ENCODE measurements around the gene PXDC1. TPM values are rescaled to one million over a fixed set of nuclear protein-coding genes. Genes with fewer than 3 reads are reported as not detected.

The PXDC1 gene
- total RNA-seq, 1 experiment from 2014 or later: 36.2 TPM

DNA sequence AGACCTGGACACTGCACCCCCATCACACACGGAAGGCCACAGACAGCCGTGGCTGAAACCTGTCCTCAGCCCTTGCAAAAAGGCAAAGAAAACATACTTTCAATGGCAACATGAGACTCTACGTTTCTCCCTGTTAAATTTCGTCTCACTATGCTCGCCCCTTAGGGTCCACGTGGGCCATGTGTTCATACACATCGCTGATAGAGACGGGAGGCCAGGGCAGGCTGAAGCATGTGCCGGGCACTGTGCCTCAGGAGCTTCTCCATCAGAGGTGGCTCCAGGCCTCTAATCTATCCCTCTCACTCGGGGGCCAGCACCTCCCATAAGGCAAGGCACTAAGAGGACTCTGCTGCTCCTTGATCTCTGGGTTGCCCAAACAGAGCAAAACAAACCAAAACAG lies 17.5 kb downstream of the PXDC1 start:
- in situ Hi-C loops (cut with HindIII; ENCODE audit: low pct_unique_long_range_greater_than_20kb, low sequenced_read_pairs) (no loop called here), intact Hi-C loops (cut with micrococcal nuclease; ENCODE audit: unreplicated experiment) (loop anchor here (10.0 kb wide), 1 partner anchor 279 kb away; the partner anchor contains the start of gene SLC22A23)
- Histone ChIP-seq H3K27me3 (ENCODE audit: control insufficient read depth, insufficient read depth, low read length) (no peaks in the 10 kb centered on the region), H3K4me3 (ENCODE audit: low read depth in 2 of 2, low read length in 2 of 2) (no peak overlapping the region), H3K4me1 (ENCODE audit: control insufficient read depth, insufficient read depth, low read length) (no peaks in the 10 kb centered on the region), H3K27ac (ENCODE audit: low read length) (no peak overlapping the region), H3K36me3 (ENCODE audit: control insufficient read depth, insufficient read depth, low read length) (no peaks in the 10 kb centered on the region), H3K9me3 (ENCODE audit: control insufficient read depth, insufficient read depth, low read depth, low read length) (peaks cover 5% of the 10 kb centered on the region; the same call in 1 of the 2 replicates)
- CTCF ChIA-PET: no interaction called here
- TF ChIP-seq TCF7L2 (IDR thresholded peaks at IDR 0.05; ENCODE audit: low read depth, low read length) (no peak), POLR2AphosphoS5 (IDR thresholded peaks at IDR 0.05; ENCODE audit: low read depth, low read length) (no peak), SIN3A (IDR thresholded peaks at IDR 0.05; ENCODE audit: borderline replicate concordance, insufficient read depth, low read depth, low read length) (no peak)
- TF ChIP-seq, protein P1, sequence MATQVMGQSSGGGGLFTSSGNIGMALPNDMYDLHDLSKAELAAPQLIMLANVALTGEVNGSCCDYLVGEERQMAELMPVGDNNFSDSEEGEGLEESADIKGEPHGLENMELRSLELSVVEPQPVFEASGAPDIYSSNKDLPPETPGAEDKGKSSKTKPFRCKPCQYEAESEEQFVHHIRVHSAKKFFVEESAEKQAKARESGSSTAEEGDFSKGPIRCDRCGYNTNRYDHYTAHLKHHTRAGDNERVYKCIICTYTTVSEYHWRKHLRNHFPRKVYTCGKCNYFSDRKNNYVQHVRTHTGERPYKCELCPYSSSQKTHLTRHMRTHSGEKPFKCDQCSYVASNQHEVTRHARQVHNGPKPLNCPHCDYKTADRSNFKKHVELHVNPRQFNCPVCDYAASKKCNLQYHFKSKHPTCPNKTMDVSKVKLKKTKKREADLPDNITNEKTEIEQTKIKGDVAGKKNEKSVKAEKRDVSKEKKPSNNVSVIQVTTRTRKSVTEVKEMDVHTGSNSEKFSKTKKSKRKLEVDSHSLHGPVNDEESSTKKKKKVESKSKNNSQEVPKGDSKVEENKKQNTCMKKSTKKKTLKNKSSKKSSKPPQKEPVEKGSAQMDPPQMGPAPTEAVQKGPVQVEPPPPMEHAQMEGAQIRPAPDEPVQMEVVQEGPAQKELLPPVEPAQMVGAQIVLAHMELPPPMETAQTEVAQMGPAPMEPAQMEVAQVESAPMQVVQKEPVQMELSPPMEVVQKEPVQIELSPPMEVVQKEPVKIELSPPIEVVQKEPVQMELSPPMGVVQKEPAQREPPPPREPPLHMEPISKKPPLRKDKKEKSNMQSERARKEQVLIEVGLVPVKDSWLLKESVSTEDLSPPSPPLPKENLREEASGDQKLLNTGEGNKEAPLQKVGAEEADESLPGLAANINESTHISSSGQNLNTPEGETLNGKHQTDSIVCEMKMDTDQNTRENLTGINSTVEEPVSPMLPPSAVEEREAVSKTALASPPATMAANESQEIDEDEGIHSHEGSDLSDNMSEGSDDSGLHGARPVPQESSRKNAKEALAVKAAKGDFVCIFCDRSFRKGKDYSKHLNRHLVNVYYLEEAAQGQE (IDR thresholded peaks at IDR 0.05; ENCODE audit: insufficient read depth in 1 of 2, low read depth in 2 of 2, low read length in 1 of 2): no peak
- TF ChIP-seq, protein P2, sequence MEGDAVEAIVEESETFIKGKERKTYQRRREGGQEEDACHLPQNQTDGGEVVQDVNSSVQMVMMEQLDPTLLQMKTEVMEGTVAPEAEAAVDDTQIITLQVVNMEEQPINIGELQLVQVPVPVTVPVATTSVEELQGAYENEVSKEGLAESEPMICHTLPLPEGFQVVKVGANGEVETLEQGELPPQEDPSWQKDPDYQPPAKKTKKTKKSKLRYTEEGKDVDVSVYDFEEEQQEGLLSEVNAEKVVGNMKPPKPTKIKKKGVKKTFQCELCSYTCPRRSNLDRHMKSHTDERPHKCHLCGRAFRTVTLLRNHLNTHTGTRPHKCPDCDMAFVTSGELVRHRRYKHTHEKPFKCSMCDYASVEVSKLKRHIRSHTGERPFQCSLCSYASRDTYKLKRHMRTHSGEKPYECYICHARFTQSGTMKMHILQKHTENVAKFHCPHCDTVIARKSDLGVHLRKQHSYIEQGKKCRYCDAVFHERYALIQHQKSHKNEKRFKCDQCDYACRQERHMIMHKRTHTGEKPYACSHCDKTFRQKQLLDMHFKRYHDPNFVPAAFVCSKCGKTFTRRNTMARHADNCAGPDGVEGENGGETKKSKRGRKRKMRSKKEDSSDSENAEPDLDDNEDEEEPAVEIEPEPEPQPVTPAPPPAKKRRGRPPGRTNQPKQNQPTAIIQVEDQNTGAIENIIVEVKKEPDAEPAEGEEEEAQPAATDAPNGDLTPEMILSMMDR (IDR thresholded peaks at IDR 0.05): no peak
- POLR2A ChIA-PET: no interaction called here
- no TSS peak for BruUV-seq (replicated peaks)
- ATAC-seq (no peak), DNase-seq (ENCODE audit: low read depth, low spot score) (no peak)

DNA sequence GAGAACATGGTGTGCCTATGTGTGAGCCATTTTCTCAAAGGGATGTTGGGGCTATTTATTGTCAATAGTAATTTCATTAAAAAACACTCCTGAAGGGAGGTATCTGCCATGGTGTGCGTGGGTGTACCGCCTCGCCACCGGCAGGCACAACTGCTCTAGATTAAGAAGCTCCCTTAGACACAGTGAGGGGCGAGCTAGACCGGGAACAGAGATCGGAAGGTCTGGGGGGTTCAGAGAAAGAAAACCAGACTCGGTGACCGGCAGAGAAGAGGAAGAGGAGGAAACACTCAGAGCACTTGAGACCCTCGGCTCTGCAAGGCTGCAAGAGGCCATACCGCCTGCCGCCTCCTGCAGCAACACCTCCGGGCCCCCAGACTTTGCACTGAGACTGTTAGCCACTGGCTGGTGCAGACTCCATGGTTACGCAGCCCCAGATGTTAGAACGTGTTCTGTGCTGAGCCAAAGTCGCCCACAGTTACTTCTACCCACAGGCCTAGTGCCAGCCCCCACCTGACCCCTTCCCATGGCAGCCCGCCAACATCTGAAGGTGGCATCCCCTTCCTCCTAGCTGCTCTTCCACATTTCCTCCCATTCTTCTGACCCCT lies 18.1 kb downstream of the PXDC1 start:
- TF ChIP-seq SIN3A (IDR thresholded peaks at IDR 0.05; ENCODE audit: borderline replicate concordance, insufficient read depth, low read depth, low read length): no peak
- TF ChIP-seq, protein P1 (IDR thresholded peaks at IDR 0.05; ENCODE audit: insufficient read depth in 1 of 2, low read depth in 2 of 2, low read length in 1 of 2): no peak
- TF ChIP-seq, protein P2 (IDR thresholded peaks at IDR 0.05): no peak
- no peak for TF ChIP-seq TCF7L2 (IDR thresholded peaks at IDR 0.05; ENCODE audit: low read depth, low read length)
- no peak for TF ChIP-seq POLR2AphosphoS5 (IDR thresholded peaks at IDR 0.05; ENCODE audit: low read depth, low read length)
- Histone ChIP-seq H3K4me1 (ENCODE audit: control insufficient read depth, insufficient read depth, low read length) (no peaks in the 10 kb centered on the region), H3K27ac (ENCODE audit: low read length) (no peak overlapping the region), H3K9me3 (ENCODE audit: control insufficient read depth, insufficient read depth, low read depth, low read length) (peaks cover 5% of the 10 kb centered on the region; the same call in 1 of the 2 replicates), H3K36me3 (ENCODE audit: control insufficient read depth, insufficient read depth, low read length) (no peaks in the 10 kb centered on the region), H3K4me3 (ENCODE audit: low read depth in 2 of 2, low read length in 2 of 2) (no peak overlapping the region), H3K27me3 (ENCODE audit: control insufficient read depth, insufficient read depth, low read length) (no peaks in the 10 kb centered on the region)
- ChIA-PET POLR2A (no interaction called here), CTCF (interaction anchor here (0.6 kb wide), 2 partner anchors 369 to 393 kb away, joined by 3 read pairs; no protein-coding TSS in a partner anchor)
- no TSS peak for BruUV-seq (replicated peaks)
- intact Hi-C loops (cut with micrococcal nuclease; ENCODE audit: unreplicated experiment): loop anchor here (10.0 kb wide), 1 partner anchor 279 kb away; the partner anchor contains the start of gene SLC22A23
- no peak for DNase-seq (ENCODE audit: low read depth, low spot score)
- in situ Hi-C loops (cut with HindIII; ENCODE audit: low pct_unique_long_range_greater_than_20kb, low sequenced_read_pairs): no loop called here
- ATAC-seq: no peak

Measured in Panc1 (cell line).